Cerebellar nuclear complex (tissue), 1 donor: Measurements from ENCODE around the gene MSH3.

Experiments
- DNase-seq, 2 experiments: peaks; one replicate each; lab custom pipeline; 2025; lab: John Stamatoyannopoulos, UW

The MSH3 gene

GRCh38 chr5:80905405-80905804, 251.0 kb downstream of the MSH3 start:
- no peak for DNase-seq

- DNase-seq, result no peak
These were observed 258.0 kb downstream of the MSH3 start for GRCh38 chr5:80912479-80912878.

DNA sequence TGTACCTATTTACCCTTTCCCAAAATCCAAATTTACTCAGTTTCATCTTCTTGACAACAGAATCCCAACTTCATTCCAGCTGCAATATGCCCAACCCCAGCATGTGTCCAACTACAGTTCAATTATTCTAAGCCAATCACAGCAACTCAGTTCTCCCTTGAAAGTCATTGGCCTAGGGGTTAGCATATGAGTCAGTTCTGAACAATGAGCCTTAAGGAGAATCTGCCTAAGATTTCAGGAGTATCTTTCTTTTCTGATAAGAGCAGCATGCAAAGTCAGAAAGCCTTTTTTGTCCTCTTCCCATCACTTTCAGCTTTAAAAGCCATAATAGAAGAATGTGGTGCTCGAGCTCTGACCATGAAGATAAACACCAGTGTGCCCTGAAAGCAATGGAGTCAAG, 261.3 kb downstream of the MSH3 start:
- no peak for DNase-seq

DNA sequence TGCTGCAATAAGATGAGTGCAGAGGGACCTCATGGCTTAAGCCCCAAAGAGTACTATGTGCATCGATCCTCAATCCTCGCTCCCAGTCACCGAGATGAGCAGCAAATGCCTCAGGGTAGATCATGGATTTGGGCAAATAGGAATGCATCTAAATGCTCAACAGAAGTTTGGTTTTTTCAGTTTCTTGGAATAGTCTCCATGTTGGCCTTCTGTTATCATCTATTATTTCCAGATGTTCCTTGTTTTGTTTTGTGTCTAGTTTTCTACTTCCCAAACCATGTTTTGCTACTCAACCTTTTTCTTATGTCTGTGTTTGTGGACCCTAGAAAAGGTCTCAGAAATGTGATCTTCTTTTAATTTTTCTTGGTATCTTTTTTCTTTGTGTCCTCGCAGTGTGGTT, 262.2 kb downstream of the MSH3 start:
- no peak for DNase-seq

DNA sequence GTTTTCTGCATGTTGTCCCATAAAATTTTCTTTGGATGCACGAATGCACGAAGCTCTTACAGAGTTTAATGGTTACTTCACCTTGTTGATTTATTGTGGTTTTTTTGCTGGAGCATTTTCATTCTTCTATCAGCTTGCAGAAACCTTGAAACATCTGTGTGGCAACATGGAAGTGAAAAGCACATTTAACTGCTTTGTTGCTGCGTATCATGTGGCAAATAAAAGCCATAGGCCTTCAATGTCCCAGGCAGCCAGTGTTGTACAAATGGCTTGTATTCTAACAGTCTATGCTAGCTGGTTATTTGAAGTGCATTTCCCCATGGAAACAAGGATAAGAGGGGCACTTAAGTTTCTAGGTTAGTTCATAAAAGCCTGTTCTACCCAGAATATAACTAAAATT, 263.2 kb downstream of the MSH3 start:
- DNase-seq, result no peak

GRCh38 chr5:80919678-80920196, 265.3 kb downstream of the MSH3 start:
- DNase-seq, result no peak

DNA sequence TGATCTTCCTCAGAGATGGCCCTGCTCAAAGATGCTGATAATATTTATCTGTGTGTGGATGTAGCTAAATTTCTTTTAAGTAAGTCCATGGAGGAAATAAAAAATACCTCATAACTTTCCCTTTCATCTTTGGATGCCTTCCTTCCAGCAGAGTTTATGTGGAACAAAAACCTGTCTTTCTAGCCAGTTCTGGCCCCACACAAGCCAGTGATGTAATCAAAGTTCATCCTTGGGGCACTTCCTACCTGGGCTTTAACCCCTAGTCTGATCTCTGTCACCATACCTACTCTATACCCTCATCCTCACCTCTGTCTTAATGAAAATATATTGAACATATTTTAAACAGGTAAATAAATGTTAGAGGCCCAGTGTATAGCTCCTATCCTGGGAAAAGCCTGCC, 265.9 kb downstream of the MSH3 start:
- DNase-seq, result no peak

DNA sequence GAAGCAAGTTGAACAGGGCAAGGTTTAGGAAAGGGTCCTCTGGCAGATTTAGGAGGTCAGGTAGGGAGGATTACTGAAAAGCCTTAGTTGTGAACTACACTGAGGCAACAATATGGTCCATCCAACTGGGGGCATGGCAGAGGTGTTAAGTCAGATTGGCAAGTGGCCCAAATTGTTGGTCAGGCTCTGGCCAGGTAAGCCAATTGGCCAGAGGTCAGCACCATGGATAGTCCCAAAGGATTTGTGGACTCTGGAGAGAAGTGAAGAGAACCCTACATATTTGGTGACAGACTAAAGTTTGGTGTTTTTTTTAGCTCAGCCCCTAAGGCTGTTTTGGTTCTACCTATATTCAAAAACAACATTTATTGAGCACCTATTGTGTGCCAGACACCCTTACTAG, 266.6 kb downstream of the MSH3 start:
- no peak for DNase-seq

DNA sequence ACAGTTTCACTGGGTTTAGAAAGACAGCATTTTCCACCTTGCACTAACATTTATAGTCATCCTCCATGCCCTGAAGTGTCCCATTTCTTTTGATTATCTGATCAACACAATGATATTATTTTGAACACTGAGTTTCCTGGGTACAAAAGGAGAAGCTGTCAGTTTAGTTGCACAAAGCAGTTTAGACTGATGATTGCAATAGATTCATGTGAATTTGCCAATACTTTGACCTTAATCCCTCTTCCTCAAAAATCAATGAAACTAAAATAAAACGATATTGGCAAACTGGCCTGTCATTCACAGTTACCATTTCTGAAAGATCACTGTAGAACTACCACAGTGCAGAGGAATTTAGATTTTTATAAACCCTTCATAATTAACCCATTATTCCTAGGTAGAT, 271.5 kb downstream of the MSH3 start:
- DNase-seq, result no peak
